ENCODE data around the gene DENND1A. TPM values are rescaled to one million over a fixed set of nuclear protein-coding genes. Genes with fewer than 3 reads are reported as not detected.

Gene DENND1A
- total and polyA plus RNA-seq, 4 donors, result 7.9 to 22.0 (median 13.9) TPM

- TF ChIP-seq ATF3 (IDR thresholded peaks at IDR 0.05), result peak; percentile 12
These were observed 172.0 kb downstream of the DENND1A start (continued) for GRCh38 chr9:123757960-123758359.

- TF ChIP-seq RAD21 (IDR thresholded peaks at IDR 0.05), result no peak
- peak in 1 of 2 donors; percentile 5 for TF ChIP-seq GABPA (IDR thresholded peaks at IDR 0.05 in 1 of 2, conservative IDR thresholded peaks at IDR 0.05 in 1 of 2)
- peak; percentile 21 for TF ChIP-seq NR2F2 (IDR thresholded peaks at IDR 0.05)
- no peak overlapping the region for H3K9ac ChIP-seq (ENCODE audit: low read depth in 1 of 2, low read length in 2 of 2)
- H3K4me3 ChIP-seq (ENCODE audit: low read depth in 1 of 3, low read length in 3 of 3), result peak overlapping the region in 1 of 3 donors; percentile 14
- WGBS, result 28% methylated on average over 6 of the region's 6 CpGs
- H3K27me3 ChIP-seq (ENCODE audit: control insufficient read depth in 4 of 4, insufficient read depth in 4 of 4, low read length in 3 of 4), result no peaks in the 10 kb centered on the region
- H3K27ac ChIP-seq (ENCODE audit: low read depth in 1 of 2, low read length in 2 of 2), result no peak overlapping the region
- no peaks in the 10 kb centered on the region for H3K36me3 ChIP-seq (ENCODE audit: control insufficient read depth in 4 of 4, insufficient read depth in 3 of 4, low read depth in 1 of 4, low read length in 3 of 4)
- no peaks in the 10 kb centered on the region for H3K9me3 ChIP-seq (ENCODE audit: control insufficient read depth in 4 of 4, low read length in 3 of 4)
- H3K4me1 ChIP-seq (ENCODE audit: control insufficient read depth in 4 of 4, insufficient read depth in 4 of 4, low read length in 3 of 4), result peaks cover 6 to 32% (median 24%) of the 10 kb centered on the region in 4 donors
- no peak for DNase-seq (ENCODE audit: low spot score)
These were observed 172.4 kb downstream of the DENND1A start for GRCh38 chr9:123757547-123757946.

GRCh38 chr9:123756484-123757106 lies 173.3 kb downstream of the DENND1A start:
- H3K27me3 ChIP-seq (ENCODE audit: control insufficient read depth in 4 of 4, insufficient read depth in 4 of 4, low read length in 3 of 4), result no peaks in the 10 kb centered on the region
- no peak for DNase-seq (ENCODE audit: low spot score)

More at GRCh38 chr9:123756484-123757106, 173.3 kb downstream of the DENND1A start:
- no peak for TF ChIP-seq SP1 (IDR thresholded peaks at IDR 0.05)
- TF ChIP-seq TAF1 (conservative IDR thresholded peaks at IDR 0.05), result no peak
- no peak for TF ChIP-seq ZBTB33 (IDR thresholded peaks at IDR 0.05)
- no peak for TF ChIP-seq RAD21 (IDR thresholded peaks at IDR 0.05)
- no peak for TF ChIP-seq REST (IDR thresholded peaks at IDR 0.05)
- no peak for TF ChIP-seq HNF4G (IDR thresholded peaks at IDR 0.05)
- TF ChIP-seq ATF3 (IDR thresholded peaks at IDR 0.05), result no peak
- no peak for TF ChIP-seq RXRA (IDR thresholded peaks at IDR 0.05)
- TF ChIP-seq FOXA2 (IDR thresholded peaks at IDR 0.05), result no peak
- TF ChIP-seq GABPA (IDR thresholded peaks at IDR 0.05 in 1 of 2, conservative IDR thresholded peaks at IDR 0.05 in 1 of 2), result no peak
- TF ChIP-seq NR2F2 (IDR thresholded peaks at IDR 0.05), result no peak
- Histone ChIP-seq H3K27ac (ENCODE audit: low read depth in 1 of 2, low read length in 2 of 2) (no peak overlapping the region), H3K4me3 (ENCODE audit: low read depth in 1 of 3, low read length in 3 of 3) (no peak overlapping the region), H3K36me3 (ENCODE audit: control insufficient read depth in 4 of 4, insufficient read depth in 3 of 4, low read depth in 1 of 4, low read length in 3 of 4) (no peaks in the 10 kb centered on the region), H3K4me1 (ENCODE audit: control insufficient read depth in 4 of 4, insufficient read depth in 4 of 4, low read length in 3 of 4) (peaks cover 4 to 23% (median 18%) of the 10 kb centered on the region in 4 donors), H3K9ac (ENCODE audit: low read depth in 1 of 2, low read length in 2 of 2) (no peak overlapping the region), H3K9me3 (ENCODE audit: control insufficient read depth in 4 of 4, low read length in 3 of 4) (no peaks in the 10 kb centered on the region)
- WGBS, result 88% methylated on average over 4 of the region's 4 CpGs
